Neural cell (in vitro differentiated cells): ENCODE measurements around the gene ZC3H8. TPM values are rescaled to one million over a fixed set of nuclear protein-coding genes. Genes with fewer than 3 reads are reported as not detected.

Source experiments
- H2AFZ ChIP-seq: fragments of 200-600, 300-800 bp; sonication (generic), shearing (Covaris generic); 2 replicates; pipeline ENCODE4 v1.6.0; 2014; ENCODE audit warnings: low read depth, mild to moderate bottlenecking, antibody characterized with exemption, low read length, moderate library complexity
- H3F3A ChIP-seq: fragments of 200-600 bp; shearing (Covaris generic); 2 replicates; pipeline ENCODE4 v1.6.1; 2016; ENCODE audit warnings: mild to moderate bottlenecking, moderate library complexity, mixed read lengths, antibody characterized with exemption, low read length; ENCODE audit not compliant: insufficient read depth, poor library complexity, severe bottlenecking
- H3K27ac ChIP-seq: fragments of 200-600, 300-800 bp; sonication (generic), shearing (Covaris generic); 2 replicates; pipeline ENCODE4 v1.5.1; 2014; ENCODE audit warnings: mild to moderate bottlenecking, low read length, moderate library complexity
- H3K27me3 ChIP-seq: fragments of 300-800, 200-600 bp; sonication (generic), shearing (Covaris generic); 2 replicates; pipeline ENCODE4 v1.6.0; 2014; ENCODE audit warnings: mild to moderate bottlenecking, low read depth, low read length, moderate library complexity; ENCODE audit not compliant: insufficient read depth
- H3K36me3 ChIP-seq: fragments of 300-800, 200-600 bp; sonication (generic), shearing (Covaris generic); 2 replicates; pipeline ENCODE4 v1.5.1; 2014; ENCODE audit warnings: mild to moderate bottlenecking, antibody characterized with exemption, low read length, moderate library complexity; ENCODE audit not compliant: insufficient read depth
- H3K4me2 ChIP-seq: fragments of 300-800, 200-600 bp; sonication (generic), shearing (Covaris generic); 2 replicates; pipeline ENCODE4 v1.6.0; 2014; ENCODE audit warnings: mild to moderate bottlenecking, low read length
- H3K4me3 ChIP-seq: fragments of 300-800, 200-600 bp; sonication (generic), shearing (Covaris generic); 2 replicates; pipeline ENCODE4 v1.5.1; 2014; ENCODE audit warnings: mild to moderate bottlenecking, low read length, moderate library complexity
- H3K79me2 ChIP-seq: fragments of 200-600 bp; shearing (Covaris generic); replicated peaks from 2 replicates; pipeline ENCODE4 v1.6.0; 2014; ENCODE audit warnings: mild to moderate bottlenecking, low read length, moderate library complexity; ENCODE audit not compliant: insufficient read depth
- H3K9ac ChIP-seq: fragments of 300-800, 200-600 bp; sonication (generic), shearing (Covaris generic); 2 replicates; pipeline ENCODE4 v1.6.1; 2016; ENCODE audit warnings: mild to moderate bottlenecking, low read length, mixed read lengths
- H3K9me2 ChIP-seq: fragments of 200-600 bp; shearing (Covaris generic); 2 replicates; pipeline ENCODE4 v1.6.1; 2016; ENCODE audit warnings: mild to moderate bottlenecking, low read length, mixed read lengths; ENCODE audit not compliant: insufficient read depth
- H3K9me3 ChIP-seq: fragments of 200-600, 300-800 bp; sonication (generic), shearing (Covaris generic); 2 replicates; pipeline ENCODE4 v1.6.1; 2016; ENCODE audit warnings: mild to moderate bottlenecking, mixed run types, low read length, moderate library complexity, mixed read lengths
- H4K20me1 ChIP-seq: fragments of 200-600 bp; shearing (Covaris generic); 2 replicates; pipeline ENCODE4 v1.6.1; 2016; ENCODE audit warnings: mild to moderate bottlenecking, mixed run types; ENCODE audit not compliant: insufficient read depth
- EP300 ChIP-seq: fragments of 450-650 bp; conservative IDR thresholded peaks from 2 replicates; pipeline ENCODE4 v1.6.1; 2014; ENCODE audit warnings: antibody characterized with exemption, mild to moderate bottlenecking, moderate library complexity; ENCODE audit not compliant: poor library complexity, severe bottlenecking
- EZH2 ChIP-seq: fragments of 200-600, 300-800 bp; shearing (Covaris generic), sonication (generic); IDR thresholded peaks from 2 replicates; pipeline ENCODE4 v1.6.1; 2014; ENCODE audit warnings: antibody characterized with exemption, low read length, borderline replicate concordance, mild to moderate bottlenecking; ENCODE audit not compliant: insufficient read depth, poor library complexity, severe bottlenecking
- MXI1 ChIP-seq: fragments of 450-650 bp; conservative IDR thresholded peaks from 2 replicates; pipeline ENCODE4 v1.6.1; 2014; ENCODE audit warnings: antibody characterized with exemption, mild to moderate bottlenecking; ENCODE audit not compliant: poor library complexity, severe bottlenecking
- POLR2AphosphoS5 ChIP-seq: IDR thresholded peaks from 2 replicates; pipeline ENCODE4 v1.6.1; 2012
- RAD21 ChIP-seq: fragments of 450-650 bp; conservative IDR thresholded peaks from 2 replicates; pipeline ENCODE4 v1.6.1; 2014; ENCODE audit warnings: antibody characterized with exemption, mild to moderate bottlenecking, moderate library complexity
- SMC3 ChIP-seq: fragments of 450-650 bp; conservative IDR thresholded peaks from 2 replicates; pipeline ENCODE4 v1.6.1; 2014; ENCODE audit warnings: antibody characterized with exemption, mild to moderate bottlenecking, moderate library complexity; ENCODE audit not compliant: poor library complexity
- TAF1 ChIP-seq: IDR thresholded peaks from 2 replicates; pipeline ENCODE4 v1.6.1; 2012; ENCODE audit warnings: low read depth
- polyA plus RNA-seq: library from polyadenylated mRNA; depleted of rRNA; stranded (reverse); fragments of >200 nt; gene quantifications from 2 replicates; pipeline ENCODE4 v1.2.3, GENCODE V29; 2014
- TF ChIP-seq, protein P1 (sequence below): IDR thresholded peaks from 2 replicates; pipeline ENCODE4 v1.6.1; 2012; ENCODE audit warnings: borderline replicate concordance
- TF ChIP-seq, protein P2 (sequence below): fragments of 450-650 bp; IDR thresholded peaks from 2 replicates; pipeline ENCODE4 v1.5.1; 2014; ENCODE audit warnings: antibody characterized with exemption, mild to moderate bottlenecking, moderate library complexity; ENCODE audit not compliant: poor library complexity, severe bottlenecking

ZC3H8 gene
- polyA plus RNA-seq, 1 donor from 2014 or later: 26.5 TPM

DNA sequence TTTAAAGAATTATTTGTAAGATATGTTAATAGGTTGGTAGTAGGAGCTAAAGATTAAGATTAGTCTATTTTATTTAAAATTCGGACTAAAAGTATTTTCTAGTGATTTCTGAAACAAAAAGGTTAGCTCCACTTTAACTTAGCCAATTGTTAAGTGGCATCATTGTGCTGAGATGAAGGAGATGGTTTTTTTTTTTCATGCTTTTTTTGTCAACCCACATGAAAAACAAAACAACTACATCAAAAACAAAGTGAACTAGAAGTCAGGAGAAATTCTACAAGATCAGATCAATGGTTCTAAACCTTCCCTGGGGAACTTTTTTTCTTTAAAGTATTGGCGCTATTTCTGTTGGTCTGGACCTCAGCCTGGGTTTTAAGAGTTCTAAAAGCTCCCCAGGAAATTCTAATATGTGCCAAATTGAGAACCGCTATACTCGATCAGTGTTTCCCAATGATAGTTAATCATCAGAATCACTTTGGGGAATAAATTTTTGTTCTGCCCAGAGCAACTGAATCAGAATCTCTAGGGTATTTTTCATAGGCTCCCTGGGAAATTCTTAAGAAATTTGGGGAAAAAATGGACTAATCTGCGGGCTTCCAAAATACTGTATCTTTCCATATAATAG, 22.9 kb upstream of the ZC3H8 start:
- Histone ChIP-seq H3K4me2 (peak overlapping the region; percentile 77), H3K4me3 (peak overlapping the region; percentile 94), H3K27me3 (no peaks in the 10 kb centered on the region), H3K27ac (no peak overlapping the region), H3K36me3 (no peaks in the 10 kb centered on the region), H3K9me2 (no peaks in the 10 kb centered on the region), H3F3A (no peaks in the 10 kb centered on the region), H3K79me2 (peaks cover 4% of the 10 kb centered on the region), H3K9ac (no peak overlapping the region), H3K9me3 (no peaks in the 10 kb centered on the region), H2AFZ (no peak overlapping the region), H4K20me1 (no peaks in the 10 kb centered on the region)
- TF ChIP-seq EZH2 (no peak), MXI1 (no peak), TAF1 (no peak), RAD21 (no peak), SMC3 (no peak), POLR2AphosphoS5 (no peak), EP300 (no peak)
- TF ChIP-seq, protein P1, sequence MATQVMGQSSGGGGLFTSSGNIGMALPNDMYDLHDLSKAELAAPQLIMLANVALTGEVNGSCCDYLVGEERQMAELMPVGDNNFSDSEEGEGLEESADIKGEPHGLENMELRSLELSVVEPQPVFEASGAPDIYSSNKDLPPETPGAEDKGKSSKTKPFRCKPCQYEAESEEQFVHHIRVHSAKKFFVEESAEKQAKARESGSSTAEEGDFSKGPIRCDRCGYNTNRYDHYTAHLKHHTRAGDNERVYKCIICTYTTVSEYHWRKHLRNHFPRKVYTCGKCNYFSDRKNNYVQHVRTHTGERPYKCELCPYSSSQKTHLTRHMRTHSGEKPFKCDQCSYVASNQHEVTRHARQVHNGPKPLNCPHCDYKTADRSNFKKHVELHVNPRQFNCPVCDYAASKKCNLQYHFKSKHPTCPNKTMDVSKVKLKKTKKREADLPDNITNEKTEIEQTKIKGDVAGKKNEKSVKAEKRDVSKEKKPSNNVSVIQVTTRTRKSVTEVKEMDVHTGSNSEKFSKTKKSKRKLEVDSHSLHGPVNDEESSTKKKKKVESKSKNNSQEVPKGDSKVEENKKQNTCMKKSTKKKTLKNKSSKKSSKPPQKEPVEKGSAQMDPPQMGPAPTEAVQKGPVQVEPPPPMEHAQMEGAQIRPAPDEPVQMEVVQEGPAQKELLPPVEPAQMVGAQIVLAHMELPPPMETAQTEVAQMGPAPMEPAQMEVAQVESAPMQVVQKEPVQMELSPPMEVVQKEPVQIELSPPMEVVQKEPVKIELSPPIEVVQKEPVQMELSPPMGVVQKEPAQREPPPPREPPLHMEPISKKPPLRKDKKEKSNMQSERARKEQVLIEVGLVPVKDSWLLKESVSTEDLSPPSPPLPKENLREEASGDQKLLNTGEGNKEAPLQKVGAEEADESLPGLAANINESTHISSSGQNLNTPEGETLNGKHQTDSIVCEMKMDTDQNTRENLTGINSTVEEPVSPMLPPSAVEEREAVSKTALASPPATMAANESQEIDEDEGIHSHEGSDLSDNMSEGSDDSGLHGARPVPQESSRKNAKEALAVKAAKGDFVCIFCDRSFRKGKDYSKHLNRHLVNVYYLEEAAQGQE: no peak
- TF ChIP-seq, protein P2, sequence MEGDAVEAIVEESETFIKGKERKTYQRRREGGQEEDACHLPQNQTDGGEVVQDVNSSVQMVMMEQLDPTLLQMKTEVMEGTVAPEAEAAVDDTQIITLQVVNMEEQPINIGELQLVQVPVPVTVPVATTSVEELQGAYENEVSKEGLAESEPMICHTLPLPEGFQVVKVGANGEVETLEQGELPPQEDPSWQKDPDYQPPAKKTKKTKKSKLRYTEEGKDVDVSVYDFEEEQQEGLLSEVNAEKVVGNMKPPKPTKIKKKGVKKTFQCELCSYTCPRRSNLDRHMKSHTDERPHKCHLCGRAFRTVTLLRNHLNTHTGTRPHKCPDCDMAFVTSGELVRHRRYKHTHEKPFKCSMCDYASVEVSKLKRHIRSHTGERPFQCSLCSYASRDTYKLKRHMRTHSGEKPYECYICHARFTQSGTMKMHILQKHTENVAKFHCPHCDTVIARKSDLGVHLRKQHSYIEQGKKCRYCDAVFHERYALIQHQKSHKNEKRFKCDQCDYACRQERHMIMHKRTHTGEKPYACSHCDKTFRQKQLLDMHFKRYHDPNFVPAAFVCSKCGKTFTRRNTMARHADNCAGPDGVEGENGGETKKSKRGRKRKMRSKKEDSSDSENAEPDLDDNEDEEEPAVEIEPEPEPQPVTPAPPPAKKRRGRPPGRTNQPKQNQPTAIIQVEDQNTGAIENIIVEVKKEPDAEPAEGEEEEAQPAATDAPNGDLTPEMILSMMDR: no peak

DNA sequence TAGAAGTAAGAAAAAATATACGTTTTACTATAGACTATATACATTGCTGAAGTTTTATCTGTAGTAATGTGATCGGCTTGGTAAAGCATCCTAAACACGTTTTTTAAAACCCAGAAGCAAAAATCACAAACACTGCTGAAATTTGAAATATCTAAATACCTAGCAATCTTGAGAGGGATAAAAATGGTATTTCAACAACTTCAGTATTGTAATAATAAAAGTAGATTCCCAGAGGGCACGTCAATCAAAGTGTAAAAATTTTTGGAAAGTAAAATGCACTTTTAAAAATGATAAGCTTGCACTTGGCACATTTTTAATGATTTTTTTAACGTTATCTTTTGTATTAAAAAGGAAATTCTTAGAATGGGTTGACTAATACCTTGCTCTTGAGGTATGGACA, 22.1 kb upstream of the ZC3H8 start:
- H3F3A ChIP-seq: no peaks in the 10 kb centered on the region
- H3K4me2 ChIP-seq: peak overlapping the region; percentile 77
- H3K9ac ChIP-seq: peak overlapping the region; percentile 100
- no peaks in the 10 kb centered on the region for H3K36me3 ChIP-seq
- TF ChIP-seq EP300: no peak
- H3K9me2 ChIP-seq: no peaks in the 10 kb centered on the region
- H3K27ac ChIP-seq: no peak overlapping the region
- H4K20me1 ChIP-seq: no peaks in the 10 kb centered on the region
- H3K9me3 ChIP-seq: no peaks in the 10 kb centered on the region
- H3K27me3 ChIP-seq: no peaks in the 10 kb centered on the region
- H3K4me3 ChIP-seq: peak overlapping the region; percentile 94
- H3K79me2 ChIP-seq: peaks cover 4% of the 10 kb centered on the region
- H2AFZ ChIP-seq: no peak overlapping the region
